MM.1S (cell line): ENCODE data around the gene ASIC4.

ENCODE experiments used
- EZH2 ChIP-seq: fragments of 300-600 bp; sonication (generic); optimal IDR thresholded peaks from 2 replicates; pipeline ENCODE3; 2017; ENCODE audit warnings: low read depth, mild to moderate bottlenecking, antibody characterized with exemption, low read length, mixed read lengths
- EZH2phosphoT487 ChIP-seq: fragments of 300-600 bp; sonication (generic); IDR thresholded peaks from 2 replicates; pipeline ENCODE4 v1.6.1; 2018; ENCODE audit warnings: antibody characterized with exemption, low read length
- TF ChIP-seq, protein P1 (sequence below): fragments of 300-600 bp; sonication (generic); IDR thresholded peaks from 2 replicates; pipeline ENCODE4 v1.5.1; 2016; ENCODE audit warnings: antibody characterized with exemption, low read length, mixed read lengths

DNA sequence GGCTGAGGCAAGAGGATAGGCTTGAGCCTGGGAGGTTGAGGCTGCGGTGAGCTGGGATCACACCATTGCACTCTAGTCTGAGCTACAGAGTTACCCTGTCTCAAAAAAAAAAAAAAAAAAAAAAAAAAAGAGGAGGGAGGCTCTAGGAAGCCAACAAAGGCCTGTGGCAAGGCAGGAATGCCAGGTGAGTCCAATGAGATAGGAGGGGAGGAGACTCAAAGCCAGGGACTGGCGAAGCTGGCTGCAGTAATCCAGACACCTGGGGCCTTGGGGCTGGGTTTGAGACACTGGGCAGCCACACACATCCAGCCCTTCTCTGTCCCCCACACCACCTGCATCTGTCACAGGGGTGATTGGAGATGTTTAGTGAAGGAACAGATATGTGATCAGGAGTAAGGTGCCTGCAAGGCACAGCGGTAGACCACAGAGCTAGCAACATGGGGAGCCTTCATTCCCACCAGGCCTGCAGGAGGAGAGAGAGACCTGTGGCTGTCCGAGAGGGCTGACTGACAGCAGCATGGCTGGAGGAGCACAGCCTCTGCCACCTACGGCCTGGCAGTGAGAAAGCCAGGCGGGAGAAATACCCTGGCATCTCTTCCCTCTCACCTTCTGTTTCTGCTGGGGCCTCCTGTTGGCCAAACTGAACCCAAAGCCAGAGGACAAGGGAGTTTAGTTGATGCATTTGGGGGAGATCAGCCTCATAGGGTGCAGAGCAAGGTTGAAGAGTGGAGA, 19.8 kb downstream of the ASIC4 start:
- TF ChIP-seq, protein P1, sequence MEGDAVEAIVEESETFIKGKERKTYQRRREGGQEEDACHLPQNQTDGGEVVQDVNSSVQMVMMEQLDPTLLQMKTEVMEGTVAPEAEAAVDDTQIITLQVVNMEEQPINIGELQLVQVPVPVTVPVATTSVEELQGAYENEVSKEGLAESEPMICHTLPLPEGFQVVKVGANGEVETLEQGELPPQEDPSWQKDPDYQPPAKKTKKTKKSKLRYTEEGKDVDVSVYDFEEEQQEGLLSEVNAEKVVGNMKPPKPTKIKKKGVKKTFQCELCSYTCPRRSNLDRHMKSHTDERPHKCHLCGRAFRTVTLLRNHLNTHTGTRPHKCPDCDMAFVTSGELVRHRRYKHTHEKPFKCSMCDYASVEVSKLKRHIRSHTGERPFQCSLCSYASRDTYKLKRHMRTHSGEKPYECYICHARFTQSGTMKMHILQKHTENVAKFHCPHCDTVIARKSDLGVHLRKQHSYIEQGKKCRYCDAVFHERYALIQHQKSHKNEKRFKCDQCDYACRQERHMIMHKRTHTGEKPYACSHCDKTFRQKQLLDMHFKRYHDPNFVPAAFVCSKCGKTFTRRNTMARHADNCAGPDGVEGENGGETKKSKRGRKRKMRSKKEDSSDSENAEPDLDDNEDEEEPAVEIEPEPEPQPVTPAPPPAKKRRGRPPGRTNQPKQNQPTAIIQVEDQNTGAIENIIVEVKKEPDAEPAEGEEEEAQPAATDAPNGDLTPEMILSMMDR: no peak
- no peak for TF ChIP-seq EZH2
- no peak for TF ChIP-seq EZH2phosphoT487
